ENCODE data around the gene IMMT.

DNA sequence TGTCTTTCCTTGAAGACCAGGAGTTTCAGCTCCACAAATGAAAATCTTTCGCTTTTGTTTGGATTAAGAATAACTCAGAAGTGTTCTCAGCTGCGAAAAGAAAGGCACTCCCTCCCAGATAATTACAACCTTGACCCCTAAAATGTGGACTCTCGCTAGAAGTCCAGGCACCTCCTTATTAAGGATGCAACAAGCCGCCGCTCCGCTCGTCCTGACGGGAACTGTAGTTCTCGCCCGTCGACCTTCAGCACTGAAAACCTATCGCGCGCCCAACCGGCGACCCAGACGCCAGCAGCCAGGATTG, 559 bp downstream of the IMMT start:
- TF ChIP-seq EZH2 (IDR thresholded peaks at IDR 0.05; ENCODE audit: low read depth, unreplicated experiment): no peak
- no peak for TF ChIP-seq CTCF (conservative IDR thresholded peaks at IDR 0.05; ENCODE audit: low read depth in 2 of 2)
- no peak for TF ChIP-seq JUNB (IDR thresholded peaks at IDR 0.05; ENCODE audit: unreplicated experiment)
- no peak for TF ChIP-seq CREB1 (CRISPR knock-in tag; IDR thresholded peaks at IDR 0.05; ENCODE audit: low read depth)
- TF ChIP-seq POLR2AphosphoS5 (IDR thresholded peaks at IDR 0.05; ENCODE audit: low read depth): no peak
- no peak for TF ChIP-seq EZH2phosphoT487 (IDR thresholded peaks at IDR 0.05; ENCODE audit: unreplicated experiment)
